Globus pallidus (tissue), 1 donor: Measurements from ENCODE around the gene SMDT1.
"Not testable (repeated sequence)": the region's sequence is repeated elsewhere in the genome, so short reads cannot be mapped to it uniquely, and the experiment has no call there.

Experiments
- DNase-seq: peaks from one replicate; pipeline ENCODE4 v3.0.0-alpha.2; 2015; ENCODE audit warnings: low spot score

SMDT1 gene

GRCh38 chr22:42111798-42112197 lies 32.3 kb downstream of the SMDT1 start:
- DNase-seq: no peak

DNA sequence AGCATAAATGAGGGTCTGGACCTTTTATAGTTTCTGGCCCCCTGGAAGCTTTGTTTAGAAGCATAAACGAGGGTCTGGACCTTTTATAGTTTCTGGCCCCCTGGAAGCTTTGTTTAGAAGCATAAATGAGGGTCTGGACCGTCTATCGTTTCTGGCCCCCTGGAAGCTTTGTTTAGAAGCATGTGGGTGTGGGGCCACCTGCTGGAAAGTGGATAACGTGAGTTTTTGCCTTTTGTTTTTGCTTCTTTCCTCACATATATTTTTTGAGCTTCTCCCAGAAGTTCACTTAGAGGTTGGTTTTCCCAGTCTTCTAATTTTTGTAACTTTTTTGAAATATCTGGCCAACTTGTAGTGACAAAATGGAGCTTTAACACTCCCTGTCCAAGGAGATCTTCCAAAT lies 33.3 kb downstream of the SMDT1 start:
- DNase-seq: not testable (repeated sequence)

- peak; percentile 27 for DNase-seq
Measured at GRCh38 chr22:42114721-42115120, 35.2 kb downstream of the SMDT1 start.

- DNase-seq: not testable (repeated sequence)
Measured at GRCh38 chr22:42115420-42115830, 35.9 kb downstream of the SMDT1 start.

GRCh38 chr22:42116848-42117424 lies 37.4 kb downstream of the SMDT1 start:
- DNase-seq: no peak

DNA sequence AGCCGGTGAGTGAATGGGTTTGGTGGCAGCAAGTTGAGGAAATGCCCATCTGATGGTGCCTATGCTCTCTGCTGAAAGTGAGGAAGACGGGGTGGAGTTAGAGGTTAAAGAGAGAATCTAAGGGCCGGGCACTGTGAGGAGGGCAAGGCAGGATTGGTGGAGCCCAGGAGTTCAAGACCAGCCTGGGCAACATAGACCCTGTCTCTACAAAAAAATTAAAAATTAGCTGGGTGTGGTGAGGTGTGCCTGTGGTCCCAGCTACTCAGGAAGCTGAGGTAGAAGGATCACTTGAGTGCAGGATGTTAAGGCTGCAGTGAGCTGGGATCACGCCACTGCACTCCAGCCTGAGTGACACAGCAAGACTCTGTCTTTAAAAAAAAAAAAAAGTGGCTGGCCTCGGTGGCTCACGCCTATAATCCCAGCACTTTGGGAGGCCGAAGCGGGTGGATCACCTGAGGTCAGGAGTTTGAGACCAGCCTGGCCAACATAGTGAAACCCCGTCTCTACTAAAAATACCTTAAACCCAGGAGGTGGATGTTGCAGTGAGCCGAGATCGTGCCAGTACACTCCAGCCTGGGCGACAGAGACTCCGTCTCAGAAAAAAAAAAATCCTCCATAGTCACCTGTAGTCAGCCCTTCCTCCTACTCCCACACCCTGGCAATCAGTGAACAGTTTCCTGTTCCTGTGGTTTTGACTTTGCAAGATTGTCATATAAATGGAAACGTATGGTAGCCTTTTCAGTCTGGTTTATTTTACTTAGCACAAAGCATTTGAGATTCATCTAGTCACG lies 40.9 kb downstream of the SMDT1 start:
- not testable (repeated sequence) for DNase-seq

DNA sequence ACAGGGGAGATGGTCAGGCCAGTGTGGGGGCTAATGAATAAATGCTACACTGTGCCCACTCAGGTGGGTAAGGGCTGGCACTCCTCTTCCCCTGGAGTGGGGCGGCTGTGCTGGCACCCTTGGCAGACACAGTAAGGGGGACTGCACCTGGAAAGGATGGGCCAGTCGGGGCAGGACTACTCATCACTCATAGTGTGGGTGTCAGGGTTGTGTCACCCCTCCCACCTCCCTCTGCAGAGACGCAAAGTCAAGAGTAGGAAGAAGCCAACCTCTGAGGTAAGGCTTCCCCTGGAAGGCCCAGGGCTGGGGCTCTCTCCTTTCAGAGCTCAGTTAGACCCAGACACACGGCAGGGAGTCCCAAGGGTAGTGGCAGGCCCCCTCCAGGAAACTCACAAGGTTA lies 44.0 kb downstream of the SMDT1 start:
- DNase-seq: not testable (repeated sequence)

- no peak for DNase-seq
Measured at GRCh38 chr22:42127606-42128005, 48.1 kb downstream of the SMDT1 start.

- not testable (repeated sequence) for DNase-seq
Measured at GRCh38 chr22:42128007-42128406, 48.5 kb downstream of the SMDT1 start.

DNA sequence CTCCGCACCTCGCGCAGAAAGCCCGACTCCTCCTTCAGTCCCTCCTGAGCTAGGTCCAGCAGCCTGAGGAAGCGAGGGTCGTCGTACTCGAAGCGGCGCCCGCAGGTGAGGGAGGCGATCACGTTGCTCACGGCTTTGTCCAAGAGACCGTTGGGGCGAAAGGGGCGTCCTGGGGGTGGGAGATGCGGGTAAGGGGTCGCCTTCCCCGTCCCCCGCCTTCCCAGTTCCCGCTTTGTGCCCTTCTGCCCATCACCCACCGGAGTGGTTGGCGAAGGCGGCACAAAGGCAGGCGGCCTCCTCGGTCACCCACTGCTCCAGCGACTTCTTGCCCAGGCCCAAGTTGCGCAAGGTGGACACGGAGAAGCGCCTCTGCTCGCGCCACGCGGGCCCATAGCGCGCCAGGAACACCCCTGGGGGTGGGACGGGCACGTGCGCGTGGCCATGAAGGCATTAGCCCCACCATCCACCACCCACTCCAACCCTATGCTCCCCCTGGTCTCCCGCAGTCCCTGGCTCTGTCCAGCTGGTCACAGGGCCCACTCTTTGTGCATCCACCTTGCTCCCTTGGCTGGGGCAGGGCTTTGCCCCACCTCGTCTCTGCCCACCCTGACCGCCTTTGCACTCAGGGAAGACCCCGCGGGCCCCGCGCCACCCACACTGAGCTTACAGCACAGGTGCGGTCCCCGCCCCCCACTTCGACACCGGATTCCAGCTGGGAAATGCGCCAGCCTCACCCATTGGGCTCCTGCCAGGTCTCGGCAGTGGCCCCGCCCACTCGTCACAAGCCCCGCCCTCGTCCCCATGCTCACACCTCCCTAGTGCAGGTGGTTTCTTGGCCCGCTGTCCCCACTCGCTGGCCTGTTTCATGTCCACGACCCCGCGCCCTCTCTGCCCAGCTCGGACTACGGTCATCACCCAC lies 49.5 kb downstream of the SMDT1 start:
- DNase-seq: not testable (repeated sequence)

DNA sequence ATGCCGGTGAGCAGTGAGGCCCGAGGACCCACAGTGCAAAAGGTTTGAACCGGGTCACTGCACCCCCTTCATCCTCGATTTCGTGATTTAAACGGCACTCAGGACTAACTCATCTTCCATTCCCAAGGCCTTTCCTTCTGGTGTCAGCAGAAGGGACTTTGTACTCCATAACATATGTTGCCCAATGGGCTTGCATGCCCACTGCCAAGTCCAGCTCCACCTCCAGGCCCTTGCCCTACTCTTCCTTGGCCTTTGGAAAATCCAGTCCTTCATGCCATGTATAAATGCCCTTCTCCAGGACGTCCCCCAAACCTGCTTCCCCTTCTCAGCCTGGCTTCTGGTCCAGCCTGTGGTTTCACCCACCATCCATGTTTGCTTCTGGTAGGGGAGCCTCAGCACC lies 50.7 kb downstream of the SMDT1 start:
- not testable (repeated sequence) for DNase-seq

GRCh38 chr22:42130639-42131431 lies 51.3 kb downstream of the SMDT1 start, which contains the start of gene CYP2D6:
Gene CYP2D6 (minus strand): TSS chr22:42130810. CDS start chr22:42130791, 19 bp downstream.
- not testable (repeated sequence) for DNase-seq

DNA sequence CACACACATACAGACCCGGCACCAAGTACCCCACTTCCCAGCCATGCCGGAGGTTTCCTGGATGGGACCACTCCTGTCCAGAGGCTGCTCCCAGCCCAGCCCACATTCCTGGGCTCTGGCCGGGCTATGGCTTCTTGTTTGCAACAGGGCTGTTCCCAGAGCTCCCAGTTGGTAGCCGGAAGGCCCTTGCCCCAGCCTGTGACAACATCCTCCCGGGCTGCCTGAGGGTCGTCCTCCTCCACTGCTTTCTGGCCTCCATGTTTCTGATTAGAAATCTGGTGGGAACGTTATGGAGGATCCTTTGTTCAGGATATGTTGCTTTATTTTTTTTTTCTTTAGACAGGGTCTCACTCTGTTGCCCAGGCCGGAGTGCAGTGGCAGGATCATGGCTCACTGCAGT lies 52.1 kb downstream of the SMDT1 start:
- no peak for DNase-seq

DNA sequence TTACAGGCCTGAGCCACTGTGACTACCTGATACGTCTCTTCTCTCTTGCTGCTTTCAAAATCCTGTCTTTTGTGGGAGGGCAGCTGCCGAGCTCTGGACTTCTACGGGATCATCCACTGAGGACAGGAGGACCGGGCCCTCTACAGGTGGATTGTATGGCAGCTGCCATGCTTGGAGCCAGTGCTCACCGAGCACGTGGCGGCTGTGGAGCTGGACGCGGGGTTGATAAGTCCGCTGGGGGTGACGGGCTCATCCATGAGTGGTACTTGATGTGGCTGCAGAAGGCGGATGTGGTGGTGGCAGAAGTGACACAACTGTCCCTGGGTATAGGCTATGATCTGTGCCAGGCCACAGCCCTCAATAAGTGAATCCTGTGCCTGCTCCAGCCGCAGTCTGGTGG lies 53.0 kb downstream of the SMDT1 start:
- DNase-seq: no peak
